Endodermal cell (in vitro differentiated cells): Measurements from ENCODE around the gene KCNJ10. TPM values are rescaled to one million over a fixed set of nuclear protein-coding genes. Genes with fewer than 3 reads are reported as not detected.

Experiments used
- DNase-seq: peaks from one replicate; pipeline ENCODE4 v3.0.0-alpha.2; 2017
- H3K27ac ChIP-seq: 2 replicates; pipeline ENCODE4 v1.5.1; 2013; ENCODE audit warnings: mild to moderate bottlenecking, low read depth, low read length, moderate library complexity
- H3K27me3 ChIP-seq: 2 replicates; pipeline ENCODE4 v1.6.1; 2013; ENCODE audit warnings: mild to moderate bottlenecking, low read length, moderate library complexity; ENCODE audit not compliant: insufficient read depth, control insufficient read depth, poor library complexity, severe bottlenecking
- H3K36me3 ChIP-seq: 2 replicates; pipeline ENCODE4 v1.7.0; 2013; ENCODE audit warnings: mild to moderate bottlenecking, low read length, moderate library complexity; ENCODE audit not compliant: control insufficient read depth, insufficient read depth
- H3K4me1 ChIP-seq: one replicate; pipeline ENCODE4 v1.7.0; 2013; ENCODE audit warnings: low read length; ENCODE audit not compliant: control insufficient read depth, insufficient read depth
- H3K4me3 ChIP-seq: 2 replicates; pipeline ENCODE4 v1.5.1; 2013; ENCODE audit warnings: mild to moderate bottlenecking, low read length, moderate library complexity
- H3K9ac ChIP-seq: 2 replicates; pipeline ENCODE4 v1.6.1; 2013; ENCODE audit warnings: mild to moderate bottlenecking, low read length, moderate library complexity; ENCODE audit not compliant: poor library complexity, severe bottlenecking; ENCODE audit errors: extremely low read depth
- H3K9me3 ChIP-seq: 2 replicates; pipeline ENCODE4 v1.6.1; 2013; ENCODE audit warnings: mild to moderate bottlenecking, low read length, moderate library complexity; ENCODE audit not compliant: control insufficient read depth
- H3K27ac Mint-ChIP-seq: 2 replicates; pipeline ENCODE4 v1.8.0; 2020; ENCODE audit warnings: mixed read lengths
- H3K27me3 Mint-ChIP-seq: 2 replicates; pipeline ENCODE4 v1.8.0; 2021; ENCODE audit warnings: mild to moderate bottlenecking, mixed read lengths; ENCODE audit not compliant: insufficient read depth
- H3K36me3 Mint-ChIP-seq: 2 replicates; pipeline ENCODE4 v1.8.0; 2020; ENCODE audit warnings: low read depth, mixed read lengths
- H3K4me1 Mint-ChIP-seq: 2 replicates; pipeline ENCODE4 v1.8.0; 2020; ENCODE audit warnings: mixed read lengths
- H3K4me3 Mint-ChIP-seq: 2 replicates; pipeline ENCODE4 v1.8.0; 2020; ENCODE audit warnings: mild to moderate bottlenecking, moderate library complexity, mixed read lengths
- H3K9me3 Mint-ChIP-seq: 2 replicates; pipeline ENCODE4 v1.8.0; 2020; ENCODE audit warnings: mild to moderate bottlenecking, mixed read lengths
- WGBS, 2 experiments: methylation state at CpG; one replicate each; pipeline versions ENCODE4 v1.1.5 to v1.1.7; 2013; ENCODE audit warnings: missing lambda C conversion rate in 2 of 2, mixed read lengths in 1 of 2; ENCODE audit not compliant: insufficient coverage in 1 of 2, insufficient read length in 1 of 2; 5-methylcytosine and 5-hydroxymethylcytosine counted together
- total RNA-seq, 2 donors: library from RNA; stranded (reverse); fragmentation: NEBNext Ultra II Directional in 1 of 2; extraction: Animal tissue kit (Norgen Biotek cat#: 25700) in 1 of 2; gene quantifications; 2 replicates in 1 of 2; 3 replicates in 1 of 2; pipeline ENCODE4 v1.2.1, GENCODE V29; 2021
- TF ChIP-seq, protein P1 (sequence below): fragments of 200-600 bp; sonication (generic); conservative IDR thresholded peaks from 2 replicates; pipeline ENCODE4 v1.5.0; 2021; ENCODE audit warnings: antibody characterized with exemption, mild to moderate bottlenecking

Gene KCNJ10
- total RNA-seq, 2 donors from 2014 or later: 0.26 TPM; not detected in 1

DNA sequence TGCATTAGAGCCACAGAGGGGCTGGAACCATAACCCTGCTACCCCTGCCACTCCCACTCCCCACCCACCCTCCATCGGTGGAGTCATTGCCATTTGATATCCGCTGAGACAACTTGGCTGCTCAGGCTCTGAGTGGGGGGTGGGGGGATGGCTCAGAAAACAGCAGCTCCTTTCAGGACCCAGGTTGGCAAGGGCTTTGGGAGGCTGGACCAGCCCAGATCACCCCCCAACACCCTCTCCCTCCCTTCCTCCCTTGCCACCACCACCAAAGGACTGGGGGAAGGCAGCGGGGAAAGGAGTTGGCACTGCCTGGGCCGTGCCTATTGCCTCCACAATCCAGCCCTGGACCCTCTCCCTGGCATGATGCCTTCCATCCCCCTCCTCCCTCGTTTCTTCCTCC is 1.7 kb downstream of the KCNJ10 start:
- Histone ChIP-seq H3K9me3 (no peaks in the 10 kb centered on the region), H3K36me3 (no peaks in the 10 kb centered on the region), H3K27ac (no peak overlapping the region), H3K27me3 (peaks cover 32% of the 10 kb centered on the region), H3K9ac (no peak overlapping the region), H3K4me3 (no peak overlapping the region), H3K4me1 (peaks cover 12% of the 10 kb centered on the region)
- Mint-ChIP-seq H3K36me3 (no peaks in the 10 kb centered on the region), H3K27ac (no peak overlapping the region), H3K27me3 (peaks cover 61% of the 10 kb centered on the region), H3K9me3 (no peaks in the 10 kb centered on the region), H3K4me3 (no peak overlapping the region), H3K4me1 (peaks cover 20% of the 10 kb centered on the region)
- TF ChIP-seq, protein P1, sequence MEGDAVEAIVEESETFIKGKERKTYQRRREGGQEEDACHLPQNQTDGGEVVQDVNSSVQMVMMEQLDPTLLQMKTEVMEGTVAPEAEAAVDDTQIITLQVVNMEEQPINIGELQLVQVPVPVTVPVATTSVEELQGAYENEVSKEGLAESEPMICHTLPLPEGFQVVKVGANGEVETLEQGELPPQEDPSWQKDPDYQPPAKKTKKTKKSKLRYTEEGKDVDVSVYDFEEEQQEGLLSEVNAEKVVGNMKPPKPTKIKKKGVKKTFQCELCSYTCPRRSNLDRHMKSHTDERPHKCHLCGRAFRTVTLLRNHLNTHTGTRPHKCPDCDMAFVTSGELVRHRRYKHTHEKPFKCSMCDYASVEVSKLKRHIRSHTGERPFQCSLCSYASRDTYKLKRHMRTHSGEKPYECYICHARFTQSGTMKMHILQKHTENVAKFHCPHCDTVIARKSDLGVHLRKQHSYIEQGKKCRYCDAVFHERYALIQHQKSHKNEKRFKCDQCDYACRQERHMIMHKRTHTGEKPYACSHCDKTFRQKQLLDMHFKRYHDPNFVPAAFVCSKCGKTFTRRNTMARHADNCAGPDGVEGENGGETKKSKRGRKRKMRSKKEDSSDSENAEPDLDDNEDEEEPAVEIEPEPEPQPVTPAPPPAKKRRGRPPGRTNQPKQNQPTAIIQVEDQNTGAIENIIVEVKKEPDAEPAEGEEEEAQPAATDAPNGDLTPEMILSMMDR: no peak
- no peak for DNase-seq
- 80% methylated on average over 1 to 5 of the region's 5 CpGs for WGBS, 2 experiments

DNA sequence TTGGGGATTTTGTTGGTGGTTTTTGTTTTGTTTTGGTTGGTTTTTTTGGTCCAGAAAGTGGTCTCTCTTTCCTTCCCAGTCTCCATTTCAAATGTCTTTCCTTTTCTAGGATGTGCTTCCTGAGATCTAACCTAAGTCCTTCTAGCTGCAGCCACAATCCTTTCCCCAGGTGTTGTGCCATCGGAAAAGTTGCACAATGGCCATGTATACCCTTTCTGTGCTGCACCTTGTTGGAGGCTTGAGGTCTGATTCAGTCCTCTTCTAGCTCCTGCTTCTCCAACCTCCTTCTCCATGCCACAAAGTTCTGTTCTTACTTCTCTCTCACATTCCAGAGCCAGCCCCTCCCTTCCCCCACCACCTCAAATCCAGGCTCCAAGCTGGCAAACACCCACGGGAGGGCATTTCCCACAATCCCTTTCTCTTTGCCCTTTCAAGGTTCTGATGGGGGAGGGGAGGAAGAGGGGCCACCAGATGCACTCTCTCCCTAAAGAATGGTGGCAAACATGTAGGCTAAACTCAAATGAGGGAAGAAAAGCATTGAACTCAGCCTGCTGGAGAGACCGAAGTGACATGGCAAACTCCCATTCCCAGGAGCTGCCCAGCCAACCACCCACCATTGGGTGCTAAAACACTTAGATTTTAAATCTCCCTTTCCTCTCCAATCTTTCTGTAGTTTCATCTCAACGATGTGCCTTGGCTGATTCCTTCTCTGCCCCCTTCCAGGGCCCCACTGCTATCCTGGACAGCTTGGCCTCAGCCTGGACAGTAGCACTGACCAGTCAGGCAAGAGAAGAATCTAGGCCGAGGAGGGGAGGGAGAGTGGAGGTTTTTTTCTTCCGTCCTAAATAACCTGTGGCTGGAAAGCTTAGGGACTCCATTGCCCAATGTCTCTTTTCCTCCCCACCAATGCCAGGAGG is 2.9 kb downstream of the KCNJ10 start:
- H3K36me3 ChIP-seq: no peaks in the 10 kb centered on the region
- H3K4me1 ChIP-seq: peaks cover 12% of the 10 kb centered on the region
- Mint-ChIP-seq H3K27me3 (peaks cover 51% of the 10 kb centered on the region), H3K4me1 (peaks cover 20% of the 10 kb centered on the region), H3K4me3 (no peak overlapping the region), H3K9me3 (no peaks in the 10 kb centered on the region), H3K27ac (no peak overlapping the region), H3K36me3 (no peaks in the 10 kb centered on the region)
- WGBS, 2 experiments: 85 to 100% methylated on average over 1 to 6 of the region's 6 CpGs
- TF ChIP-seq, protein P1: no peak
- no peak overlapping the region for H3K4me3 ChIP-seq
- no peak overlapping the region for H3K9ac ChIP-seq
- no peak overlapping the region for H3K27ac ChIP-seq
- no peaks in the 10 kb centered on the region for H3K9me3 ChIP-seq
- H3K27me3 ChIP-seq: peaks cover 31% of the 10 kb centered on the region
- no peak for DNase-seq

DNA sequence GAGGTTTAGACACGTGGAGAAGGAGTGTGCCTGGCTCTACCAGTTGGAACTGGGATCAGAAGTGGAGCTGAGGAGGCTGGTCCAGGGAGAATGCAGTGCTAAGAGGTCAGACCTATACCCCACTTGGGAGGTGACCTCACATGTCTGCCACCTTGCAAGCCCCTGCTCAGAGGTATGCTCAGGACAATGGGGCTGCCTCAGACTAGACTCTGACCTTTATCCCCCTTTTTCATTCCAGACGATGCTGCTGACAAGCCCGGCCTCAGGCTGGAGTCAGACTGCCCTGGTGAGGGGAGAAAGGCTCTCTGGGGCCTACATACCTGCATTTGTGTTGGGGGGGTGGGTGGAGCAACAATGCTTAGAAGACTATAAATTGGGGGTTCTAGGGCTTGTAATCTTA is 5.2 kb downstream of the KCNJ10 start:
- no peak for DNase-seq
- WGBS, 2 experiments: 70 to 81% methylated on average over 1 to 3 of the region's 3 CpGs
- H3K27ac Mint-ChIP-seq: no peak overlapping the region
- no peaks in the 10 kb centered on the region for H3K9me3 Mint-ChIP-seq
- TF ChIP-seq, protein P1: no peak
- no peaks in the 10 kb centered on the region for H3K36me3 ChIP-seq
- H3K4me3 ChIP-seq: no peak overlapping the region
- peaks cover 38% of the 10 kb centered on the region for H3K27me3 Mint-ChIP-seq
- no peak overlapping the region for H3K4me3 Mint-ChIP-seq
- H3K27me3 ChIP-seq: peaks cover 18% of the 10 kb centered on the region
- H3K4me1 Mint-ChIP-seq: peaks cover 15% of the 10 kb centered on the region
- H3K27ac ChIP-seq: no peak overlapping the region
- peaks cover 3% of the 10 kb centered on the region for H3K4me1 ChIP-seq
- no peaks in the 10 kb centered on the region for H3K36me3 Mint-ChIP-seq
- H3K9me3 ChIP-seq: no peaks in the 10 kb centered on the region
- peak overlapping the region; percentile 29 for H3K9ac ChIP-seq
